Measurements from ENCODE around the gene PRR29. TPM values are rescaled to one million over a fixed set of nuclear protein-coding genes. Genes with fewer than 3 reads are reported as not detected.

PRR29 gene
- total and polyA plus RNA-seq, 2 donors (not counting 3 experiments of a cell fraction or from before 2014, with no cell fraction given), result 0.39 to 1.2 TPM

- Histone ChIP-seq H4K20me1 (replicated peaks; ENCODE audit: control insufficient read depth, extremely low read depth, insufficient read depth, low read length) (no peaks in the 10 kb centered on the region), H2AFZ (ENCODE audit: low read depth, low read length) (no peak overlapping the region), H3K27ac (ENCODE audit: insufficient read depth, low read depth, low read length) (no peak overlapping the region), H3K9me1 (replicated peaks; ENCODE audit: control insufficient read depth, extremely low read depth, insufficient read depth, low read length) (no peaks in the 10 kb centered on the region), H3K36me3 (ENCODE audit: control insufficient read depth in 2 of 2, extremely low read depth in 1 of 2, insufficient read depth in 2 of 2, low read length in 2 of 2) (no peaks in the 10 kb centered on the region), H3K4me2 (ENCODE audit: insufficient read depth, low read length) (no peak overlapping the region), H3K27me3 (ENCODE audit: control insufficient read depth in 2 of 2, insufficient read depth in 2 of 2, low read length in 2 of 2) (no peaks in the 10 kb centered on the region), H3K4me3 (replicated peaks in 1 of 3; ENCODE audit: insufficient read depth in 1 of 3, low read depth in 1 of 3, low read length in 3 of 3) (no peak overlapping the region), H3K4me1 (ENCODE audit: control insufficient read depth, extremely low read depth, insufficient read depth, low read length) (no peaks in the 10 kb centered on the region), H3K9me3 (replicated peaks; ENCODE audit: control insufficient read depth, insufficient read depth, low read length) (no peaks in the 10 kb centered on the region), H3K9ac (replicated peaks; ENCODE audit: extremely low read depth, insufficient read depth, low read length) (no peak overlapping the region), H3K79me2 (ENCODE audit: control insufficient read depth, insufficient read depth, low read length) (no peaks in the 10 kb centered on the region)
- ChIA-PET POLR2A (no interaction called here), CTCF (interaction anchor here (0.6 to 1.3 kb wide), 3 partner anchors 12 to 21 kb away, joined by 3 to 4 read pairs (median 3); no protein-coding TSS in a partner anchor)
- dilution Hi-C loops (cut with MboI; ENCODE audit: extremely low pct_ligation_motif_present, low sequenced_read_pairs), result no loop called here
- no TSS peak for BruUV-seq (replicated peaks)
- TF ChIP-seq FOS (IDR thresholded peaks at IDR 0.05; ENCODE audit: borderline replicate concordance, insufficient read depth, low read length) (no peak), POLR2AphosphoS5 (IDR thresholded peaks at IDR 0.05; ENCODE audit: insufficient read depth, low read depth, low read length) (no peak), EZH2 (IDR thresholded peaks at IDR 0.05; ENCODE audit: borderline replicate concordance, low read depth, low read length, severe bottlenecking) (no peak), GATA2 (IDR thresholded peaks at IDR 0.05; ENCODE audit: insufficient read depth, insufficient read length, low read depth, low read length) (no peak), CTCF (IDR thresholded peaks at IDR 0.05; ENCODE audit: extremely low read depth in 1 of 2, insufficient read depth in 1 of 2, low read depth in 1 of 2, low read length in 2 of 2) (no peak), POLR2A (IDR thresholded peaks at IDR 0.05; ENCODE audit: low read depth, low read length) (no peak)
- intact Hi-C loops (cut with micrococcal nuclease), result no loop called here
- FAIRE-seq, result no peak
- DNase-seq (ENCODE audit: low read depth, low spot score), result no peak
These were observed 31.4 kb upstream of the PRR29 start for GRCh38 chr17:63966646-63967264.
